Endodermal cell (in vitro differentiated cells): ENCODE measurements around the gene ADGRG3. TPM values are rescaled to one million over a fixed set of nuclear protein-coding genes. Genes with fewer than 3 reads are reported as not detected.

ENCODE experiments used
- DNase-seq: peaks from one replicate; pipeline ENCODE4 v3.0.0-alpha.2; 2017
- H3K27ac ChIP-seq: 2 replicates; pipeline ENCODE4 v1.5.1; 2013; ENCODE audit warnings: mild to moderate bottlenecking, low read depth, low read length, moderate library complexity
- H3K27me3 ChIP-seq: 2 replicates; pipeline ENCODE4 v1.6.1; 2013; ENCODE audit warnings: mild to moderate bottlenecking, low read length, moderate library complexity; ENCODE audit not compliant: insufficient read depth, control insufficient read depth, poor library complexity, severe bottlenecking
- H3K36me3 ChIP-seq: 2 replicates; pipeline ENCODE4 v1.7.0; 2013; ENCODE audit warnings: mild to moderate bottlenecking, low read length, moderate library complexity; ENCODE audit not compliant: control insufficient read depth, insufficient read depth
- H3K4me1 ChIP-seq: one replicate; pipeline ENCODE4 v1.7.0; 2013; ENCODE audit warnings: low read length; ENCODE audit not compliant: control insufficient read depth, insufficient read depth
- H3K4me3 ChIP-seq: 2 replicates; pipeline ENCODE4 v1.5.1; 2013; ENCODE audit warnings: mild to moderate bottlenecking, low read length, moderate library complexity
- H3K9ac ChIP-seq: 2 replicates; pipeline ENCODE4 v1.6.1; 2013; ENCODE audit warnings: mild to moderate bottlenecking, low read length, moderate library complexity; ENCODE audit not compliant: poor library complexity, severe bottlenecking; ENCODE audit errors: extremely low read depth
- H3K9me3 ChIP-seq: 2 replicates; pipeline ENCODE4 v1.6.1; 2013; ENCODE audit warnings: mild to moderate bottlenecking, low read length, moderate library complexity; ENCODE audit not compliant: control insufficient read depth
- H3K27ac Mint-ChIP-seq: 2 replicates; pipeline ENCODE4 v1.8.0; 2020; ENCODE audit warnings: mixed read lengths
- H3K27me3 Mint-ChIP-seq: 2 replicates; pipeline ENCODE4 v1.8.0; 2021; ENCODE audit warnings: mild to moderate bottlenecking, mixed read lengths; ENCODE audit not compliant: insufficient read depth
- H3K36me3 Mint-ChIP-seq: 2 replicates; pipeline ENCODE4 v1.8.0; 2020; ENCODE audit warnings: low read depth, mixed read lengths
- H3K4me1 Mint-ChIP-seq: 2 replicates; pipeline ENCODE4 v1.8.0; 2020; ENCODE audit warnings: mixed read lengths
- H3K4me3 Mint-ChIP-seq: 2 replicates; pipeline ENCODE4 v1.8.0; 2020; ENCODE audit warnings: mild to moderate bottlenecking, moderate library complexity, mixed read lengths
- H3K9me3 Mint-ChIP-seq: 2 replicates; pipeline ENCODE4 v1.8.0; 2020; ENCODE audit warnings: mild to moderate bottlenecking, mixed read lengths
- CTCF ChIP-seq: fragments of 200-600 bp; sonication (generic); conservative IDR thresholded peaks from 2 replicates; pipeline ENCODE4 v1.5.0; 2021; ENCODE audit warnings: antibody characterized with exemption, mild to moderate bottlenecking
- WGBS, 2 experiments: methylation state at CpG; one replicate each; pipeline versions ENCODE4 v1.1.5 to v1.1.7; 2013; ENCODE audit warnings: missing lambda C conversion rate in 2 of 2, mixed read lengths in 1 of 2; ENCODE audit not compliant: insufficient coverage in 1 of 2, insufficient read length in 1 of 2; 5-methylcytosine and 5-hydroxymethylcytosine counted together
- total RNA-seq, 2 donors: library from RNA; stranded (reverse); fragmentation: NEBNext Ultra II Directional in 1 of 2; extraction: Animal tissue kit (Norgen Biotek cat#: 25700) in 1 of 2; gene quantifications; 2 replicates in 1 of 2; 3 replicates in 1 of 2; pipeline ENCODE4 v1.2.1, GENCODE V29; 2021

ADGRG3 gene
- total RNA-seq, 2 donors from 2014 or later: not detected

GRCh38 chr16:57725976-57726375 is 57.9 kb downstream of the ADGRG3 start:
- Mint-ChIP-seq H3K4me1 (peaks cover 3% of the 10 kb centered on the region), H3K4me3 (no peak overlapping the region), H3K27ac (no peak overlapping the region), H3K36me3 (no peaks in the 10 kb centered on the region), H3K9me3 (no peaks in the 10 kb centered on the region), H3K27me3 (no peaks in the 10 kb centered on the region)
- WGBS, 2 experiments: 93 to 95% methylated on average over 21 to 30 of the region's 30 CpGs
- H3K36me3 ChIP-seq: no peaks in the 10 kb centered on the region
- no peak for DNase-seq
- no peak overlapping the region for H3K9ac ChIP-seq
- H3K4me1 ChIP-seq: no peaks in the 10 kb centered on the region
- TF ChIP-seq CTCF: no peak
- H3K9me3 ChIP-seq: no peaks in the 10 kb centered on the region
- H3K4me3 ChIP-seq: no peak overlapping the region
- no peak overlapping the region for H3K27ac ChIP-seq
- H3K27me3 ChIP-seq: no peaks in the 10 kb centered on the region

- no peak overlapping the region for H3K9ac ChIP-seq
These were observed 58.4 kb downstream of the ADGRG3 start for GRCh38 chr16:57726433-57726947.

GRCh38 chr16:57727610-57728009 is 59.5 kb downstream of the ADGRG3 start:
- H3K9me3 Mint-ChIP-seq: peaks cover 2% of the 10 kb centered on the region
- Histone ChIP-seq H3K27ac (no peak overlapping the region), H3K4me1 (no peaks in the 10 kb centered on the region), H3K4me3 (no peak overlapping the region), H3K36me3 (no peaks in the 10 kb centered on the region), H3K27me3 (no peaks in the 10 kb centered on the region), H3K9ac (no peak overlapping the region), H3K9me3 (no peaks in the 10 kb centered on the region)
- H3K27me3 Mint-ChIP-seq: no peaks in the 10 kb centered on the region
- DNase-seq: no peak
- 65 to 73% methylated on average over 3 to 4 of the region's 4 CpGs for WGBS, 2 experiments
- H3K4me3 Mint-ChIP-seq: no peak overlapping the region
- H3K36me3 Mint-ChIP-seq: no peaks in the 10 kb centered on the region
- TF ChIP-seq CTCF: peak; percentile 48
- peaks cover 5% of the 10 kb centered on the region for H3K4me1 Mint-ChIP-seq
- no peak overlapping the region for H3K27ac Mint-ChIP-seq

More at GRCh38 chr16:57726433-57726947, 58.4 kb downstream of the ADGRG3 start:
- no peak overlapping the region for H3K27ac Mint-ChIP-seq
- H3K36me3 Mint-ChIP-seq: no peaks in the 10 kb centered on the region
- no peak for DNase-seq
- H3K4me3 ChIP-seq: no peak overlapping the region
- H3K4me1 Mint-ChIP-seq: peaks cover 6% of the 10 kb centered on the region
- WGBS, 2 experiments: 93 to 96% methylated on average over 4 to 5 of the region's 7 CpGs
- H3K9me3 Mint-ChIP-seq: no peaks in the 10 kb centered on the region
- no peak overlapping the region for H3K4me3 Mint-ChIP-seq
- no peak for TF ChIP-seq CTCF
- H3K36me3 ChIP-seq: no peaks in the 10 kb centered on the region
- H3K27me3 ChIP-seq: no peaks in the 10 kb centered on the region
- no peak overlapping the region for H3K27ac ChIP-seq
- no peaks in the 10 kb centered on the region for H3K4me1 ChIP-seq
- no peaks in the 10 kb centered on the region for H3K27me3 Mint-ChIP-seq
- no peaks in the 10 kb centered on the region for H3K9me3 ChIP-seq
